HG03442 (cell line): ENCODE results near the gene TMEM237.
A peak's percentile ranks its signal among the peaks of the same experiment; 100 is the strongest.

Source experiments
- ATAC-seq: cut with Tn5 transposase; IDR thresholded peaks from one replicate; pipeline ENCODE4 v1.9.1; 2021; ENCODE audit warnings: mild to moderate bottlenecking, moderate library complexity; ENCODE audit not compliant: unreplicated experiment

Gene TMEM237

DNA sequence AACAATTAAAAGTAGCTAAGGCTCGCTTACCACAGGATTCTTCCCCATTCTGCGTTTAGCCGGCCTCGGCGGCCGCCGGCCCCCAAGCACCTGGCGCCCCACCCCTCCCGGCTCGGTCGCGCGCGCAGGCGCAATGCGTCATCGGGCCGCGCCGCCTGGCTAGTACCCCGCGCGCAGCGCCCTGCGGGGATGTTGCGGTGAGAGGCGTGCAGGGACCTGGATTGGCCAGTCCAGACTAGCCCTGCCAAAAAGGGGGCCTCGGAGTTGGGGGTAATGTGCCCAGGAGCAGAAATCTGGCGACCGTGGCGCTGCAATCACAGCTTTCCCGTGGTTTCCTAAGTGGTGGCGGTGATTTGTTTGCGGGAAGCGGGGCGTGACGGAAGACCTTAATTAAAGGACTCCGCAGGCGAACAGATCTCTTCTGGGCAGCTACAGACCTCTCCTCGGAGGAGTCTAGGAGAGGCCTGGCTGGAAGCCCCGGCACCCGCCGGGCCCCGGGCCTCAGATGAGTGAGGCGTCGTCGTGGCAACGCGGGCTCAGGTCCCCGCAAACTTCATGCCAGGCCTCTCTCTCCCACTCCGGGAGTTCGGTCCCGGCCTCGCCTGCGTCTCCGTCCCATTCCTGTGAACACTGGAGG is 606 bp downstream of the TMEM237 start:
- peak; percentile 81 for ATAC-seq

GRCh38 chr2:201642086-201642578 is 1.2 kb downstream of the TMEM237 start:
- ATAC-seq, result peak; percentile 30

- no peak for ATAC-seq
Measured at GRCh38 chr2:201639205-201639604, 4.1 kb downstream of the TMEM237 start.

DNA sequence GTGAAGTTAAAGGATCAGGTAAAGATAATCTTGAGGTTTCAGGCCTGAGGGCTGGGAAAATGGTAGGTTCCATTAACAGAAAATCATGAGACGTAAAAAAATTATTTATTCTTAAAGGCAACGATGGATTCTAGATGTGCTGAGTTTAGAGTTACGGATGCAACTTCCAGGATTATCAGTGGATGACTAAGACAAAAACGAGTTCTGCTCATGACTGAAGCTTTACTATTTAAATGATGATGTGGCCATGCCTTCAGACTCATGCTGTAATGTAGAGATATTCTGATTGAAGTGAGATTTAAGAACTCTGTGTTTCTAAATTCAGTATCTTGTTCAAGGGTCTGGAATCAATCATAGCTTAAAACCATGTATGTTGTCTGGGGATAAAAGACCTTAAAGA is 5.0 kb downstream of the TMEM237 start:
- no peak for ATAC-seq

GRCh38 chr2:201633661-201634249 is 9.5 kb downstream of the TMEM237 start:
- no peak for ATAC-seq

DNA sequence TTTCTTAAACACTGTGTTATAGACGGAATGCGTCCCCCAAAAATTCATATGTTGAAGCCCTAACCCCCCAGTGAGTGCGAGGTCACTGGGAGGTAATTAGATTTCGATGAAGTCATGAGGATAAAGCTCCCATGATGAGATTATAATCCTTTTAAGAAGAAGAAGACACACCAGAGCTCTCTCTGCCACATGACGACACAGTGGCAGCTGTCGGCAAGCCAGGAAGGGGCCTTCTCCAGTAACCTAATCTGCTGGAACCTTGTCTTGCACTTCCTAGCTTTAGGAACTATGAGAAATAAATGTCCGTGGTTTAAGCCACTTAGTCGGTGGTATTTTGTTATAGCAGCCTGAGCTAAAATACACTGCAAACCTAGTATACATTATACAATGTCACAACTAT is 12.3 kb downstream of the TMEM237 start:
- no peak for ATAC-seq

DNA sequence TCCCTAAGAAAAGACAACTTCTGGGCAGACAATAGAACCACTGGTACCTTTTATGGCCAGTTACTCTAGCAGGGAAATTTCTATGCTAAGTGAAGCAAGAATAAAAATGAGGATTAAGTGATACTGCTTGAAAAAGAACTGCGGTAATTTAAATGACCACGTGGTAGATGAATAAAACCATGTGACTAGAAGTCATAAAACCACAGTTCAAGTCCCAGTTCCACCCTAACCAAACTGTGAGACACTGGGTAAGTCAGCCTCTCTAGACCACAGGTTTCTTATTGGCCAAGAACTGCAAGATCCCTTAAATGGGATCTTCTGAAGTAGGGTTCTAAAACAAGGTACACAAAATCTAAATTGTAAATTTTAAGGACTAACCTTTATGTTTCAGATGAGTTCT is 12.7 kb downstream of the TMEM237 start:
- ATAC-seq, result no peak

- ATAC-seq, result no peak
Measured at GRCh38 chr2:201628545-201628944, 14.8 kb downstream of the TMEM237 start.

- ATAC-seq, result no peak
Measured at GRCh38 chr2:201622306-201622970, 20.9 kb downstream of the TMEM237 start.

DNA sequence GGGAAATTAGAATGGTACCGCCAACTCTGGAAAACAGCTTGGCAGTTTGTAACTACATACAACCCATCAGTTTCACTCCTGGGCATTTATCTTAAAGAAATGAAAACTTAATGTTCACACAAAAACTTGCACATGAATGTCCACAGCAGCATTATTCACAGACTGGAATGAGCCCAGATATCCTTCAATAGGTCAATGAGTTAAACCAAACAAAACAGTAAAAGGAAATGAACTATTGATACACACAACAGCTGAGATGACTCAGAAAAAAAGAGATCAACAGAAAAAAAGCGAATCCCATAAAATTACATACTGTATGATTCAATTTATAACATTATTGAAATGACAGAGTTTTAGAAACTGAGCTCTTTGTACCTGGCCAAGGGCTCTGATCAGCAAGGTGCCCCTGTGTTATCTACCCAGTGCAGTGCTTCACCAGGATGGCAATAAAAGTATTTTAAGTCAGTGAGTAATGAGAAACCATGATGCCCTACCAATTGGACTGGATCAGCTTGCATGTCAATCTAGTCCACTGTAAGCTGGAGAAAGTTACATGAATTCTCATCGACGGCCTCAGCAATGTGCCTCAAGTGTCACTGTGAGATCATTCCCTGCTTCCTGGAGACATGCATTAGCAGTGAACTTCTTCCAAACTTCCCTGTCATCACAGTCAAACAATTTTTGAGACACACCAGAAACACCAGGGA is 21.9 kb downstream of the TMEM237 start:
- ATAC-seq, result no peak

- no peak for ATAC-seq
Measured at GRCh38 chr2:201618744-201619662, 24.3 kb downstream of the TMEM237 start.

DNA sequence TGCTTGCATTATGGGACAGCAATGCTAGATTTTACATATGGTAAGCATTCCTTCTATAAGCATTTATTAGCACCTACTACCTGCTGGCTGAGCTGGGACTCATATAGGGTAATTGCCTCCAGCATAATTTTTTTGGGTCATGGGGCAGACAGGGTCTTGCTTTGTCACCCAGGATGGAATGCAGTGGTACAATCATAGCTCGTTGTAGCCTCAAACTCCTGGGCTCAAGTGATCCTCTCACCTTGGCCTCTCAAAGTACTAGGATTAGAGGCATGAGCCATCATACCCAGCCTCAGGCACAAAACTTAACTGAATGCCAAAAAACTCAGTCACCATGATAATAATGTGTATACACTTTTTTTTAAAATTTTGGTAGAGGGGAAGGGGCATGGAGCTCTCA is 35.3 kb downstream of the TMEM237 start:
- no peak for ATAC-seq

DNA sequence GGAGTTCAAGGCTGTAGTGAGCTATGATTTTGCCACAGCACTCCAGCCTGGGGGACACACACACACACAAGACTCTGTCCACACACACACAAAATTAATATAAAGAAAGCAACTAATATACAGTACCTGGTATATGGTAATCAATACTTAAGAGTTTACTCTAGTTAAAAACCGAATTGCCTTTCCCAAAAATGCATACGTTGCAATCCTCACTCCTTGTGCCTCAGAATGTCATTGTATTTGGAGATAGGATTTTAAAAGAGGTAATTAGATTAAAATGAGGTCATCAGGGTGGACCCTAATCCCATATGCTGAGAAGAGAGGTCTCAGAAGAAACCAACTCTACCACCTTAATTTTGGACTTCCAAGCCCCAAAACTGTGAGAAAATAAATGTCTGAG is 35.7 kb downstream of the TMEM237 start:
- ATAC-seq, result no peak

DNA sequence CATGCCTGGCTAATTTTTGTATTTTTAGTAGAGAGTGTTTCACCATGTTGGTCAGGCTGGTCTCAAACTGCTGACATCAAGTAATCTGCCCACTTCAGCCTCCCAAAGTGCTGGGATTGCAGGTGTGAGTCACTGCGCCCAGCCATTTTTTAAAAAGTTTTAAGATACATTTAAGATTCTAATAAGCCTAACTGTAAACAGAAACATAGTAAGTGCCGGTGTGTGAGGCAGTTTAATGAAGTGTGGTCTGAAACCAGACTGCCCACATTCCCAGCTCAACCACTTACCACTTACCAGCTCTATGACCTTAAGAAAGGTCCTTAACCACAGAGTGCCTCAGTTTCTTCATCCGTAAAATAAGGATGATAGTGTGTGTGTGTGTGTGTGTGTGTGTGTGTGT is 42.4 kb downstream of the TMEM237 start:
- no peak for ATAC-seq

DNA sequence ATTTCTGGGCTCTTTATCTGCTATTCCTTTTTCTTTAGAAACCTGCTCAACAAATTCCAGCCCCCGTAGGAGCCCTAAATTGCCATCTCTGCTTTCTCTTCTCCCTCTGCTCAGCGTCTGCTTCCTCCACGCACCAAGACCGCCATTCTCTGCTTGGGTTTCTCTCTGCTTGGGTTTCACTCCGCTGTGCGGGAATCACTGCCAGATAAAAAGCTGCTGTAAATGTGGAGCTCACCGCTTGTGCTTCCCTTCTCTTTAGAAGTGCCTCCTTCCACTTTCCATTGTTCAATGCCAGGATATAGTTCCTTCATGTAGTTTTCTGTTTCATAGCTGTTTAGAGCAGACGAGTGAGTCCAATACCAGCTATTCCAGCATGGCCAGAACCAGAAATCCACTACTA is 45.9 kb downstream of the TMEM237 start:
- ATAC-seq, result no peak

DNA sequence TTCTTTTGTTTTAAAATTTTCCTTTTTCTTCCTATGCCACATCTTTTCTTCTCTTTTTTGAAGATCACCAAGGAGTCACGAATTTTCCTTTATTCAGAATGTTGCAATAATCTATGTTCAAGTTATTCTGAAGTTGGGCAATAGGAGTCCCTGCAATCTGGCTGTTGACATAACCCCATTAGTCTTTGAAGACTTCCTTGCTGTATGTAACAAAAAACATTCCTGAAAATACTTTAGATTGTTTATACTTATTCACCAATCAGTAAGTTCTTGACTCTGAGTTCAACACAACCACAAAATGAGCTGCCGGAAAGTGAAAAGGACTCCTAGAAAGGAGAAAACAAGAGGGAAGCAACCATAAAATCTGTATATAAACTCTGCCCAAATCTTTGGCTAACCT is 62.8 kb downstream of the TMEM237 start:
- ATAC-seq, result no peak

- no peak for ATAC-seq
Measured at GRCh38 chr2:201579536-201579935, 63.8 kb downstream of the TMEM237 start.

- no peak for ATAC-seq
Measured at GRCh38 chr2:201575971-201576370, 67.3 kb downstream of the TMEM237 start.

- no peak for ATAC-seq
Measured at GRCh38 chr2:201574766-201575165, 68.5 kb downstream of the TMEM237 start.

DNA sequence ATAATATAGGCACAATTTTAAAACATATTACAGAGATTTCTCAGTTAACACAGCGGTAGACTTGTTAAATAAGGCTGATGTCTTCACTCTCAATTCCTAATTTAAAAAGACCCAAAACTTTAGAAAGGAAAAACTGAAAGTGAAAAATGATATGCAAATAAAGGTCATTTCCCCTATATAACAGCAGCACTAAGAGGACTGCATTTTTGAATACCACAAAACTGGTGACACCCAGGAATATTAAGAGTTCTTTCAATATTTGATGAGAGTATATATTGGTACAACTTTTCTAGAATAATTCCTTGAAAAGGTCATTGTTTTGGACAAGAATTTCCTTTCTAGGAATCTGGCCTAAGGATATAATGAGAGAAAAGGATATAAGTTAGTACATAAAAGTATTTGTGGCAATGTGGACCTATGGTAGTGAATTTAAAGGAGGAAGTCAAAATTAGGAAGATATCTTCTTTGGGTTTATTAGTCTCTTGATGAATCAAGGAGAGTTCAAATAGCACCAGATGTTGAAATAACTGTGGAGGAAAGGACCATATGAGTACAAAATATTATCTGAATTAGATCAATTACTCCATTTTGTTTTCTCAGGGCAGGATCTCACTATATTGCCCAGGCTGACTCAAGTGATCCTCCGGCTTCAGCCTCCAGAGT is 70.3 kb downstream of the TMEM237 start:
- ATAC-seq, result no peak
